ENCODE results near the gene PFKP. TPM values are rescaled to one million over a fixed set of nuclear protein-coding genes. Genes with fewer than 3 reads are reported as not detected.
"Not testable (repeated sequence)": the region's sequence is repeated elsewhere in the genome, so short reads cannot be mapped to it uniquely, and the experiment has no call there.

The PFKP gene
- polyA plus RNA-seq, 5 donors = 6.3 to 10.6 (median 9.3) TPM

GRCh38 chr10:3154666-3155065 is 87.3 kb downstream of the PFKP start:
- DNase-seq = no peak

DNA sequence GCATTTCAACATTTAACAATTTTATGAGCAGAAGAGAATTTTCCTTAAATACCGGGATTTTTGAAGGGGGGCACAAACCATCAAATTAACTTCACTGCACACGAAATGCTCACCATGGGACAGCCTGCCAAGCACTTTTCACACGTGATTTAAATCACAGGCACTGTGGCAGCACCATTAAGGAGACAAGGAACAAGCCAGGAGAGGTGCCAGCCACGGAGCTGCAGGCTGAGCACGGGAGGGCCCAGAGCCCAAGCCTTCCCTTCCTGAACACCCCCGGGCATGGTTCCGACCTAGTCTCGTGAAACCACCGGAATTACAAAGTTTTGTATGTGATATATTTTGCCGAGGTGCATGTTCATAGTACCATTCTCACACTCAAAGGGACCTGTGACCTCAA is 91.8 kb downstream of the PFKP start:
- no peak for DNase-seq

- no peak for DNase-seq
Measured at GRCh38 chr10:3162533-3162932, 95.2 kb downstream of the PFKP start.

GRCh38 chr10:3163879-3164278 is 96.5 kb downstream of the PFKP start:
- no peak for DNase-seq

DNA sequence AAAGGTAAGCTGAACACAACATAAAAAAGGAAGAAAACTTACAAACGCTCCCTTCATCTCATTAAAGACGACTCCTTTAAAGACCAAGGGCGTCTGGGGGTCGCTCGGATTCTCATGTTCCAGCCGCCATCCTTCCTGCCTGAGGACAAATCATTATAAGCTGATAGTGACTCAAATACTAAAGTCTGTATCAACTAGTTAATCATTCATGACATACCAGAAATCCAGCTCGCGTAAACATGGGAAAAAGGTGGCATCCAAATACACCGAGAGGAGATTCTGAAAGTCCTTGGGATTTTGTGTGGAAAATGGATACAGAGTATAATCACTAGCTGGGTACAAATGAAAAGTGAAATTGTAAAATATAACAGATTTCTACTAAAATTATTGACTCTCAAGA is 97.8 kb downstream of the PFKP start:
- no peak for DNase-seq

GRCh38 chr10:3166496-3167290 is 99.3 kb downstream of the PFKP start:
- no peak for DNase-seq

DNA sequence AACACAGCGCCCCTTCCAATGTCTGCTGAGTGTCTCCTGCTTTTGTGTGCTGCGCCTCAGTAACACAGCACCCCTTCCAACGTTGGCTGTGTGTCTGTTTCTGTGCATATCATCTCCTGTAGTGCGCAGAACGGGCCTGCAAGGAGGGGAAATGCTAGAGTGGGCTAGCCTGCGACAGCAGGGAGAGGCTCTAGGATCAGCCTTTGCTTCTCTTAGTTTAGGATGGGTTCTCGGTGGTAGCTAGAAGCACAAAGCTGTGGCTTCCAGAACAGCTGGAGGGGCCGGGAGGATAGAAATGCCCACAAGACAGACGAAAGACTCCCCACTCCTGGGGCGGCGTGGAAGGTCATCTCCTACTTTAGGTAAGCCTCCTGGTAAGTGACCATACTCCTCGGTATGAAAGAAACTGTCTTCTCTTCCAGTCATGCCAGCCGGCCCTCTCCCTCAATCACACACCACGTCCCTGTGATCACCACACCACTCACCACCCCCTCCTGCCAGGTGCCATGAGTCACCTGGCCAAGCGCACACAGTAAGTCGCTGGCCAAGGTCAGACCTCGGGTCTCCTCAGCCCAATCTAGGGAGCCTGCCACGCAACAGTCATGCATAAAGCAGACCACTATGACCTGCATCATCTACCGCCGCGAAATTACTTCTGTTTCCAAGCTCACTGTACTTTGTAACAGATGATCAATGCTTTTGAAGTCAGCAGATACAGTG is 100.4 kb downstream of the PFKP start:
- DNase-seq = no peak

DNA sequence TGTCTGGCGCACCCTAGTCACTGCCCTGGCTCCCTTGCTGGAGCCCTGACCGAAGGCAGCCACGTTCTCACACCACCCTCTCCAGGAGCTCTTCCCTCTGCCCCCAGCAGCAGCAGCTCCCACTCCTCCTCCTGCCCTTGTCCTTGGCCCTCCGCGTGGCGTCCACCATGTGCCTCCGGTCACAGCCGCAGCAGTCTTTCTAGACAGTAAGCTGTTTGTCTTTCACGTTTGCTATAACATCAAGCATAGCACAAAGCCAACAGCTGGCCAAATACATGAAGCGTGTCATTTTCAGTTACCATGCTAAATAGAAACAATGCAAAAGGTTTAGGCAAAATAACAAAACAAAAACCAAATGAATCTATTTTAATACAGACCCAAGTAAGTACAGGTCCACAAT is 101.9 kb downstream of the PFKP start:
- no peak for DNase-seq

DNA sequence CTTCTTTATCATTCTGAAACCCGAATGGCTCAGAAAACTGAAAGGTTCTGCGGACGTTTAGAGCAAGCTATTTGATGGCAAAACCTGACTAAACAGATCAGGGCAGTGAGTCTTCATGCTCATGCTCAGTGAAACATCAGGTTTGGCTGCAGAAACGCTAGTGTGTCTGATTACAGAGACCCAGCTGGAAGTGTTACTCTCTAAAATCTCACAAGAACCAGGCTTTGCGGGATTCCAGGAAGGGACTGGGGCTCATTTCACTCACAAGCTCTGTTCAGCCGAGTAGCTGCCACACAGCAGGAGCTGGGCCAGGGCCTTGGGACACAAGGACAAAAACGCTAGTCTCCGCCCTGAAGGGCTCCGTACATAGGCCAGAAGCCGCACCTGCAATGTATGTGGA is 102.3 kb downstream of the PFKP start:
- no peak for DNase-seq

DNA sequence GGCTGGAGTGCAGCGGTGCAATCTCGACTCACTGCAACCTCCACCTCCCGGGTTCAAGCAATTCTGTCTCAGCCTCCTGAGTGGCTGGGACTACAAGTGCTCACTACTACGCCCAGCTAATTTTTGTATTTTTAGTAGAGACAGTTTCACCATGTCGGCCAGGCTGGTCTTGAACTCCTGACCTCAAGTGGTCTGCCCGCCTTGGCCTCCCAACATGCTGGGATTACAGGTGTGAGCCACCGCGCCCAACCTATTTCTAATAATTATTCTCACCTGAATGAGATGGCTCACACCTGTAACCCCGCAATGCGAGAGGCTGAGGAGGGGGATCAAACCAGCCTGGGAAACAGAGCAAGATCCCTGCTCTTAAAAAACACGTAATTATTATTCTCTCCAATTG is 104.1 kb downstream of the PFKP start:
- not testable (repeated sequence) for DNase-seq

GRCh38 chr10:3172081-3172445 is 104.7 kb downstream of the PFKP start:
- DNase-seq = no peak

DNA sequence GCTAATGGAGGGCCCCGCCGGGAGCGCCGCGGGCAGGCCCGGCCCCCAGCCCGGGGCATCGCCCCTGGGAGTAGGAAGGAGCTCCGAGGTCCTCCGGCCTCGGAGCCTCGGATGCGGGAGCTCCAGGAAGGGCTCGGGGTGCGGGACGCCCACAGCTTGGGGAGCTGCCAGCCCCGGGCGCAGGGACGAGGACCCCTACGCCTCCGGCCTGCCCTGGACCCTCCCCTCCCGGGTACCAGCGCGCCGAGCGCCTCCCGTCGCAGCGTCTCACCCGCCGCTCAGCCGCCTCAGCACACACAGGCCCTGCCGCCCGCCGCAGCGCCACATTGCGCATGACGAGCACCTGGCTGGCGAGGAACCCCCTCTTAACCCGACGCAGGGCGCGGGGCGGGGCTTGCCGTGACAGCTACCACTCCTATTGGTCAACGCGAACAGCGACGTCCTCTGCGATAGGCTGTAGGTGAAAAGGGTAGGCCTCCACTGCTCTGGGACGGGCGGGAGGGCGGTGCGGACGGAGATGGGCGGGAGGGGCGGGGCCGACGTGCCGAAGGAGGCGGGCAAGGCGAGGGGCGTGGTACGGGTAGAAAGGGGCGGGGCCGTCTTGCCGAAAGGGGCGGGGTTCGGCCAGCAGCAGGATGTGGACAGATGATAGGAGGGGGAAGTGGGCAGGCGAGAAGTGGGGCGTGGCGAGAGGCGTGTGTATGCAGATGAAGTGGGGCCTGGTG is 105.3 kb downstream of the PFKP start, which contains the start of gene PITRM1:
PITRM1 (minus strand) TSS at position 337 of the 725 bp plus-strand sequence; CDS start at position 327, 10 bp downstream.
- DNase-seq = peak; percentile 98 to 99

DNA sequence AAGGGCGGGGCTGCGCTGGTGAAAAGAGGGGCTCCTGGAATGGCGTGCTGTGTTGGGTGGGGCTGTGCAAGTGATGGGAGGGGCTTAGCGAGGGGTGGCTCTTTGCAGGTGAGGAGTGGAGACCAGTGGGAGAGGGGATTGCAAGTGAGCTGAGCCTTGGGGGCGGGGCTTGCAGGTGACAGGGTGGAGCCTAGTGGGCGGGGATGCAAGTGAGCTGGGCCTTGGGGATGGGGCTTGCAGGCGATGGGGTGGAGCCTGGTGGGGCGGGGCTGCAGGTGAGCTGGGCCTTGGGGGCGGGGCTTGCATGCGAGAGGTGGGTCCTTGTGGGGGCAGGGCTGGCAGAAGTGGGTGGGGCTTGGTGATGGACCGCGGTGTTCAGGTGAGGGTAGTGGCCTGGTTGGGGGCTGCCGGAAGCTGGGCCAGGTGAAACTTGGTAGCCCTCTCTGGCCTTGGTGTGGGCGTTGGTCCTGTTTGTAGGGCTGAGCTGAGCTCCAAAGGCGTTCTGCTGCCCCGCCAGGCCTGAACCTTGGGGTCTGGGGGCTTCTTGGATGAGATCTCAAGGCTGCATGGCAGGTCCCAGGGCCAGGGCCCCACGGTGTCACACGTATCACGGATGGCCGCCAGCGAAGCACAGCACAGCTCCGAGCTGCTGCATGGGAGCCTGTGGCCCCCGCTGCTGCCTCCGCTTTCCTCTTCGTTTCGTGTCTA is 106.0 kb downstream of the PFKP start:
- DNase-seq = no peak

DNA sequence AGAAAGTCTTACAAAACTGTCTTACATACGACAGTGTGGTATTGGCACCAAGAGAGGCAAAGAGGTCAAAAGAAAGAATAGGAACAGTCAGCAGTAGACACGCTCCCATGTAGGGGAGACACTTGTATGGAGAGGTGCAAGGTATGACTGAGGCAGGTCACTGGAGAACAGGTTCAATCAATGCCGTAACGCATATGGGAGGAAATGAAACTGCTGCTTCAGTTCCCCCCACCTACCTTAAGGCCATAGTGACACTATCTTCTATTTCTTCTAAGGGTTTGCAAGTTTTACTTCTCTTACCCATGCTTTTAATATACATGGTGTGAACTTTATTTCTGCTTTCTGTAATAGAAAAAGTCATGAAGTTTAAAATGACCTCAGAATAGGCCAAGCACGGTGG is 110.7 kb downstream of the PFKP start:
- DNase-seq = no peak

DNA sequence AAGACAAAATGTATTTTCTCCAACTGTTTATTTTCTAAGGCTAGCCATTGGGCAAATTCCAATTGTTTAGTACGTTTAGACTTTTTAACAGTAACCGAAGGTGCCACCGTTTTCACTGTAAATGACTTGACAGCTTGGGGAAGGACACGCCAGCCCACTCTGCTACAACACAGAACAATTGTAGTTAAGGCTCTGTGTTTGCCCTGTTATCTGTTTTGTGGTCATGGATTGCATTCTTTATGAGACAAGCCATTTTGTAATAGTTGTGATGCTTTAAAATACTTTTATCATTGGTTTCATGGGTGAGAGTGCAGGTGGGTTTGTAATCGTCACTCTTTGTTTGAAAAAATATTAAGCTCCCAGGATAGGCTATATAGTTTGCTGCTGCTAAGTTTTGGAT is 111.8 kb downstream of the PFKP start:
- no peak for DNase-seq

DNA sequence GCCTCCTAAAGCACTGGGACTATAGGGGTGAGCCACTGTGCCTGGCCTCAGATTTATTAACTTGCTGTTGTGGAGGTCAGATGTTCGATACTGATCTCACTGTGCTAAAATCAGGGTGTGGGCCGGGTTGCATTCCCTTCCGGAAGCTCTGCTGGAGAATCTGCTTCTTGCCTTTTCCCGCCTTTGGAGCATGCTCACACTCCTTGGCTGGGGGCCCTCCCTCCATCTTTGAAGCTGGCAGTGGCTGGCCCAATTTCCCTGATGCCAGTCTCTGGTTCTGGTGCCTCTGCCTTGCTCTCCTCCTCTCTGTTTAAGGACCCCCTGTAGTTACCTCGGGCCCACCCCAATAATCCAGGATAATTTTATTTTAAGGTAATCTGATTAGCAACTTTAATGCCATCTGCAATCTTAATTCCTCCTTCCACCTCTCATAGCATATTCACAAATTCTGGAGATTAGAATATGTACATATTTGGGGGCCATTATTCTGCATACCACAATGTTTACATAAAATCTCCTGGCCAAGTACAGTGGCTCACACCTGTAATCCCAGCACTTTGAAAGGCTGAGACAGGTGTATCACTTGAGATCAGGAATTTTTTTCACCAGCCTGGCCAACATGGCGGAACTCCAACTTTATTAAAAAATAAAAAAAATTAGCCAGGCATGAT is 113.1 kb downstream of the PFKP start:
- no peak for DNase-seq

GRCh38 chr10:3185386-3185785 is 118.0 kb downstream of the PFKP start:
- no peak for DNase-seq

GRCh38 chr10:3186368-3186767 is 119.0 kb downstream of the PFKP start:
- no peak for DNase-seq
